ENCODE measurements around the gene RNU6-9. TPM values are rescaled to one million over a fixed set of nuclear protein-coding genes. Genes with fewer than 3 reads are reported as not detected.

RNU6-9 gene
- polyA plus RNA-seq, 1 experiment = not detected

DNA sequence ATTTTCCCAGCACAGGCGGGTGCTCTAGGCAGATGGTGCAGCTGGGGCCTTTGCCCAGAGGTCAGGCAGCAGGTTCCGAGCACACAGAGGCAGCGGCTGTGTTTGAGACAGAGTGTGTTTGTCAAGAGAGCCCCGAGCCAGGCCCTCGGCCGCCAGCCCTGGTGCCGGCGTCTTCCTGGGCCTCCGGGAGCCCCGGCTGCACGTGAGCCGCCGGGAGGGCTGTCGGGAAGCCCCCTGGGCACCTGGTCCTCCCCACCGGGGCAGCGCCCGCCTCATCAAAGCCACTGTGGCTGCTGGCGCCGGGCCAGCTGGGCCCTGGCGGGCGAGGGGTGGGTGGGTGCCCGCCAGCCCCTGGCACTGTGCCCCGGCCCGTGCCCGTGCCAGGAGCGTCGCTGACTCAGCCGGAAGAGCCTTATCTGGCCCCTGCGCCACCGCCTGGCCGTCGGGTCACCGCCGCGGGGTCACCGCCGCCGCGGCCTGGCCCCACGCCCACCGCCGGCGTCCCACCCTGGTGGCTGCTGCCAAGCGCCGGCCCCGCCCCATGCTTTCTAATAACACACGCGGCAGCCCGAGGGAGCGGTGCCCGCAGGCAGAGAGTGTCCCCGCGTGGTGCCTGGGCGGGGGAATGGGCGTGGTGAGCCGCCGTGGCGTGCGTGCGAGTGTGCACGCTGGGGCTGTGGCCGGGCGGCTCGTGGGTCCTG lies 47.5 kb downstream of the RNU6-9 start:
- no peak overlapping the region for H3K4me3 ChIP-seq (ENCODE audit: low read depth, low read length)
- POLR2A ChIA-PET = no interaction called here
- peak; percentile 49 for DNase-seq (ENCODE audit: low read depth, low spot score)

DNA sequence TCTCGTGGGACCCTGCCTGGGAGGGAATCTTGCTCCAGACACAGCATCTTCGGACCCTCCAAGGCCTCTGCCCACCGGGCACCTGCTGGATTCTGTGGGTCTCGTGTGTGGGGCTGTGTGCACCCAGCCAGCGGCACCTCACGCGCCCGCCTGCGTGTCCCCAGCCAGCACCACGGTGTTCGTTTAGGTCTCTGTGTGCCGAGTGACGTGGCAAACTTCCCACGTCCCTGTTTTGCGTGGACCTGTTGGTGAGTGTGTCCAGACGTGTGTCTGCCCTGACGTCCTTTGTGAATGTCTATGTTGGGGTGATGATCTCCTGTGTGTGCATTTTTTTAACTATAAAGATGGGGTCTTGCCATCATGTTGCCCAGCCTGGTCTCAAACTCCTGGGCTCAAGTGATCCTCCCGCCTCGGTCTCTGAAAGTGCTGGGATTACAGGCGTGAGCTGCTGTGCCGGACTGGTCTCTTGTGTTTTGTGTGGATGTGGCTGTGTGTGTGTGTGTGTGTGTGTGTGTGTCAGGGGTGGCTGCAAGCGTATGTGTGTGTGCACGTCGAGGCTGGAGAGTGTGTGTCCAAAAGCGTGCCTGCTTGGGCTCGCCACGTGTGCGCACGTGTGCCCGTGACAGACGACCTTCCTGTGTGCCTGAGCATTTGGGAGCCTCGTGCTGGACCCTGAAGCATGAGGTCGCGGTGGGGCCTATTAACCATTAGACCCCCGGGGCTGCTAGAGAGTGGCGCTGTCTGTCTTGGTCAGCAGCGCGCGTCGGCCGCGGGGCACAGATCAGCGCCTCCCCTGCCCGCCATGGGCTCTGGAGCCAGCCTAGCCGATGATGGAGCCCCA lies 48.2 kb downstream of the RNU6-9 start:
- ChIA-PET POLR2A (interaction anchor here (0.6 kb wide), 1 partner anchor 21 kb away, joined by 5 read pairs; no protein-coding TSS in a partner anchor), CTCF (no interaction called here)
- peak overlapping the region; percentile 31 for H3K27ac ChIP-seq (ENCODE audit: low read depth, low read length)
- H3K27me3 ChIP-seq (ENCODE audit: control insufficient read depth, insufficient read depth, low read length) = no peaks in the 10 kb centered on the region
- TF ChIP-seq, protein P1, sequence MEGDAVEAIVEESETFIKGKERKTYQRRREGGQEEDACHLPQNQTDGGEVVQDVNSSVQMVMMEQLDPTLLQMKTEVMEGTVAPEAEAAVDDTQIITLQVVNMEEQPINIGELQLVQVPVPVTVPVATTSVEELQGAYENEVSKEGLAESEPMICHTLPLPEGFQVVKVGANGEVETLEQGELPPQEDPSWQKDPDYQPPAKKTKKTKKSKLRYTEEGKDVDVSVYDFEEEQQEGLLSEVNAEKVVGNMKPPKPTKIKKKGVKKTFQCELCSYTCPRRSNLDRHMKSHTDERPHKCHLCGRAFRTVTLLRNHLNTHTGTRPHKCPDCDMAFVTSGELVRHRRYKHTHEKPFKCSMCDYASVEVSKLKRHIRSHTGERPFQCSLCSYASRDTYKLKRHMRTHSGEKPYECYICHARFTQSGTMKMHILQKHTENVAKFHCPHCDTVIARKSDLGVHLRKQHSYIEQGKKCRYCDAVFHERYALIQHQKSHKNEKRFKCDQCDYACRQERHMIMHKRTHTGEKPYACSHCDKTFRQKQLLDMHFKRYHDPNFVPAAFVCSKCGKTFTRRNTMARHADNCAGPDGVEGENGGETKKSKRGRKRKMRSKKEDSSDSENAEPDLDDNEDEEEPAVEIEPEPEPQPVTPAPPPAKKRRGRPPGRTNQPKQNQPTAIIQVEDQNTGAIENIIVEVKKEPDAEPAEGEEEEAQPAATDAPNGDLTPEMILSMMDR (IDR thresholded peaks at IDR 0.05; ENCODE audit: low read depth, low read length) = no peak
- H3K9me3 ChIP-seq (ENCODE audit: control insufficient read depth, insufficient read depth, low read length) = peaks cover 7% of the 10 kb centered on the region; the same call in 1 of the 2 replicates
- H3K4me3 ChIP-seq (ENCODE audit: low read depth, low read length) = no peak overlapping the region
- DNase-seq (ENCODE audit: low read depth, low spot score) = no peak

More for the DNA sequence above, 47.5 kb downstream of the RNU6-9 start:
- peak overlapping the region; percentile 68 for H3K27ac ChIP-seq (ENCODE audit: low read depth, low read length)
- peaks cover 7% of the 10 kb centered on the region; the same call in 1 of the 2 replicates for H3K9me3 ChIP-seq (ENCODE audit: control insufficient read depth, insufficient read depth, low read length)
- TF ChIP-seq, protein P1 (IDR thresholded peaks at IDR 0.05; ENCODE audit: low read depth, low read length) = no peak
- CTCF ChIA-PET = no interaction called here
- no peaks in the 10 kb centered on the region for H3K27me3 ChIP-seq (ENCODE audit: control insufficient read depth, insufficient read depth, low read length)

DNA sequence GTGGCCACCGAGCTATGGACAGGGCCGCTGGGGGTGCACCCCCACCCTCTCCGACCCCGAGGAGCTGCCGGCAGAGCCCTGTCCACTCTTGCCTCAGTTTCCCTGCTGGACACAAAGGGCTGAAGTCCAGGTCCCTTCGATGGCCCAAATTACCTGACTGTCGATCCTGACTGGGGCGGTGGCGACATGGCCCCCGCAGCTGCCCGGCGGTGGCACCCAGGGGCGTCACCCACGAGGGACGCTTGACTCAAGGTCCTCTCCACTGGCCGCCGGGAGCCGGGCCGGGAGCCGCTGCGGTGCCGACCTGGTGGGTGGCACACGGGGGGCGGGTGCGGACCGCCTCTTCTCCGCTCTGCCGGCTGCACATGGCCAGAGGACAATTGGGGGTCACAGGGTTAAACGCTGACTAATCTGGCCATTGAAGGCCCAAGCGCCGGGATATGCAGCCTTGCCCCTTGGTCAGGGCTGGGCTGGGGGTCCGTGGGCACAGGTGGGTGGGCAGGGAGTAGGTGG lies 48.9 kb downstream of the RNU6-9 start:
- no peaks in the 10 kb centered on the region for H3K27me3 ChIP-seq (ENCODE audit: control insufficient read depth, insufficient read depth, low read length)
- POLR2A ChIA-PET = interaction anchor here (0.6 kb wide), 1 partner anchor 20 kb away, joined by 5 read pairs; no protein-coding TSS in a partner anchor
- CTCF ChIA-PET = no interaction called here
- H3K4me3 ChIP-seq (ENCODE audit: low read depth, low read length) = no peak overlapping the region
- TF ChIP-seq, protein P1 (IDR thresholded peaks at IDR 0.05; ENCODE audit: low read depth, low read length) = no peak
- H3K27ac ChIP-seq (ENCODE audit: low read depth, low read length) = no peak overlapping the region
- no peak for DNase-seq (ENCODE audit: low read depth, low spot score)
- H3K9me3 ChIP-seq (ENCODE audit: control insufficient read depth, insufficient read depth, low read length) = peaks cover 7% of the 10 kb centered on the region; the same call in 1 of the 2 replicates

Small RNAs within 50 kb of the gene (small RNA-seq; reads per million reads assigned to genes)
- 1.3 reads per million for gene RNU6-9 (ENCODE audit: insufficient read length, low read depth)

Other genes starting within 250 kb of the RNU6-9 start
- gene RNF126, start 230.3 kb upstream of the RNU6-9 start, polyA plus RNA-seq (2011; rRNA removed) = 1.7 and 3.1 TPM in 2 replicates
- gene FSTL3, start 217.1 kb upstream of the RNU6-9 start, polyA plus RNA-seq (2011; rRNA removed) = 21.2 and 23.2 TPM in 2 replicates
- not detected in 2 replicates for gene PRSS57, start 198.0 kb upstream of the RNU6-9 start, polyA plus RNA-seq (2011; rRNA removed)
- 1.8 and 2.4 TPM in 2 replicates for gene PALM, start 184.5 kb upstream of the RNU6-9 start, polyA plus RNA-seq (2011; rRNA removed)
- 0.07 and 0.09 TPM in 2 replicates for gene MISP, start 142.4 kb upstream of the RNU6-9 start, polyA plus RNA-seq (2011; rRNA removed)
- gene PTBP1, start 96.0 kb upstream of the RNU6-9 start, polyA plus RNA-seq (2011; rRNA removed) = 141 and 216 TPM in 2 replicates
- 1.3 and 2.2 TPM in 2 replicates for gene PLPPR3, start 71.5 kb upstream of the RNU6-9 start, polyA plus RNA-seq (2011; rRNA removed)
- gene AZU1, start 65.6 kb upstream of the RNU6-9 start, polyA plus RNA-seq (2011; rRNA removed) = 0.04 TPM in 1 of 2 replicates, not detected in the other
- not detected in 2 replicates for gene PRTN3, start 52.5 kb upstream of the RNU6-9 start, polyA plus RNA-seq (2011; rRNA removed)
- gene ELANE, start 41.2 kb upstream of the RNU6-9 start, polyA plus RNA-seq (2011; rRNA removed) = not detected in 2 replicates
- gene CFD, start 33.8 kb upstream of the RNU6-9 start, polyA plus RNA-seq (2011; rRNA removed) = 0.45 and 1.0 TPM in 2 replicates
- gene MED16, start 297 bp upstream of the RNU6-9 start, polyA plus RNA-seq (2011; rRNA removed) = 22.7 and 31.7 TPM in 2 replicates
- gene R3HDM4, start 19.7 kb downstream of the RNU6-9 start, polyA plus RNA-seq (2011; rRNA removed) = 24.0 and 30.9 TPM in 2 replicates
- gene KISS1R, start 23.8 kb downstream of the RNU6-9 start, polyA plus RNA-seq (2011; rRNA removed) = not detected in 2 replicates
- gene ARID3A, start 32.6 kb downstream of the RNU6-9 start, polyA plus RNA-seq (2011; rRNA removed) = 7.6 and 12.2 TPM in 2 replicates
- 24.5 and 36.3 TPM in 2 replicates for gene WDR18, start 90.9 kb downstream of the RNU6-9 start, polyA plus RNA-seq (2011; rRNA removed)
- 0.24 and 0.38 TPM in 2 replicates for gene GRIN3B, start 106.9 kb downstream of the RNU6-9 start, polyA plus RNA-seq (2011; rRNA removed)
- gene TMEM259, start 127.6 kb downstream of the RNU6-9 start, polyA plus RNA-seq (2011; rRNA removed) = 55.8 and 74.0 TPM in 2 replicates
- gene RNU6-2, start 128.0 kb downstream of the RNU6-9 start, polyA plus RNA-seq (2011; rRNA removed) = not detected in 2 replicates
- 302 and 362 TPM in 2 replicates for gene CNN2, start 133.1 kb downstream of the RNU6-9 start, polyA plus RNA-seq (2011; rRNA removed)
- 1.5 and 1.6 TPM in 2 replicates for gene ABCA7, start 146.6 kb downstream of the RNU6-9 start, polyA plus RNA-seq (2011; rRNA removed)
- 0.36 and 0.60 TPM in 2 replicates for gene ARHGAP45, start 173.7 kb downstream of the RNU6-9 start, polyA plus RNA-seq (2011; rRNA removed)
- gene POLR2E, start 201.9 kb downstream of the RNU6-9 start, polyA plus RNA-seq (2011; rRNA removed) = 140 and 172 TPM in 2 replicates
- gene GPX4, start 210.5 kb downstream of the RNU6-9 start, polyA plus RNA-seq (2011; rRNA removed) = 627 and 865 TPM in 2 replicates

Data from AG04450 (cell line).